OCI-LY1 (cell line): Measurements from ENCODE around the gene CBX8.

Experiments
- H2AFZ ChIP-seq: fragments of 200-600 bp; sonication (generic), shearing (Covaris generic); 2 replicates; pipeline ENCODE4 v1.6.0; 2014; ENCODE audit warnings: antibody characterized with exemption, mild to moderate bottlenecking, low read length
- H3F3A ChIP-seq: fragments of 200-600 bp; sonication (generic), shearing (Covaris generic); 2 replicates; pipeline ENCODE4 v1.6.0; 2014; ENCODE audit warnings: mild to moderate bottlenecking, antibody characterized with exemption, low read length, moderate library complexity; ENCODE audit not compliant: insufficient read depth
- H3K27ac ChIP-seq: fragments of 200-600 bp; sonication (generic); 2 replicates; pipeline ENCODE4 v1.5.1; 2014; ENCODE audit warnings: low read length, mixed run types, mild to moderate bottlenecking, low read depth; ENCODE audit not compliant: poor library complexity, severe bottlenecking
- H3K27me3 ChIP-seq: fragments of 200-600 bp; sonication (generic); 2 replicates; pipeline ENCODE4 v1.6.0; 2014; ENCODE audit warnings: antibody characterized with exemption, mild to moderate bottlenecking, low read length, moderate library complexity; ENCODE audit not compliant: insufficient read depth
- H3K36me3 ChIP-seq: fragments of 200-600 bp; sonication (generic); 2 replicates; pipeline ENCODE4 v1.6.1; 2014; ENCODE audit warnings: mild to moderate bottlenecking, antibody characterized with exemption, low read length, moderate library complexity, mixed read lengths; ENCODE audit not compliant: insufficient read depth
- H3K4me1 ChIP-seq: fragments of 200-600 bp; sonication (generic); 2 replicates; pipeline ENCODE4 v1.5.1; 2014; ENCODE audit warnings: mild to moderate bottlenecking, low read length, moderate library complexity; ENCODE audit not compliant: insufficient read depth, severe bottlenecking
- H3K4me2 ChIP-seq: fragments of 200-600 bp; sonication (generic), shearing (Covaris generic); 2 replicates; pipeline ENCODE4 v1.6.1; 2014; ENCODE audit warnings: low read length
- H3K4me3 ChIP-seq: fragments of 200-600 bp; sonication (generic); 2 replicates; pipeline ENCODE4 v1.5.1; 2014; ENCODE audit warnings: low read length, low read depth, mild to moderate bottlenecking, mixed read lengths; ENCODE audit not compliant: poor library complexity, severe bottlenecking
- H3K79me2 ChIP-seq: fragments of 200-600 bp; shearing (Covaris generic); 2 replicates; pipeline ENCODE4 v1.6.1; 2016; ENCODE audit warnings: mixed run types, low read length, mixed read lengths; ENCODE audit not compliant: insufficient read depth
- H3K9ac ChIP-seq: fragments of 200-600 bp; sonication (generic), shearing (Covaris generic); 2 replicates; pipeline ENCODE4 v1.6.1; 2014; ENCODE audit warnings: mild to moderate bottlenecking, low read length, mixed read lengths
- H3K9me2 ChIP-seq: fragments of 200-600 bp; sonication (generic), shearing (Covaris generic); 2 replicates; pipeline ENCODE4 v1.6.1; 2014; ENCODE audit warnings: low read depth, mild to moderate bottlenecking, low read length, mixed read lengths
- H3K9me3 ChIP-seq: fragments of 200-600 bp; shearing (Covaris generic); 2 replicates; pipeline ENCODE4 v1.6.1; 2014; ENCODE audit warnings: low read length, mixed read lengths
- H4K20me1 ChIP-seq: fragments of 200-600 bp; sonication (generic), shearing (Covaris generic); 2 replicates; pipeline ENCODE4 v1.6.0; 2016; ENCODE audit warnings: mild to moderate bottlenecking, low read length; ENCODE audit not compliant: insufficient read depth
- EZH2 ChIP-seq: fragments of 200-600 bp; sonication (generic), shearing (Covaris generic); IDR thresholded peaks from 2 replicates; pipeline ENCODE4 v1.8.0; 2017; ENCODE audit warnings: borderline replicate concordance, mixed run types, mild to moderate bottlenecking, antibody characterized with exemption, low read length, moderate library complexity, mixed read lengths
- TF ChIP-seq, protein P1 (sequence below): fragments of 200-600 bp; sonication (generic), shearing (Covaris generic); IDR thresholded peaks from 2 replicates; pipeline ENCODE4 v1.5.1; 2017; ENCODE audit warnings: mild to moderate bottlenecking, antibody characterized with exemption, low read length, moderate library complexity, mixed read lengths

CBX8 gene

DNA sequence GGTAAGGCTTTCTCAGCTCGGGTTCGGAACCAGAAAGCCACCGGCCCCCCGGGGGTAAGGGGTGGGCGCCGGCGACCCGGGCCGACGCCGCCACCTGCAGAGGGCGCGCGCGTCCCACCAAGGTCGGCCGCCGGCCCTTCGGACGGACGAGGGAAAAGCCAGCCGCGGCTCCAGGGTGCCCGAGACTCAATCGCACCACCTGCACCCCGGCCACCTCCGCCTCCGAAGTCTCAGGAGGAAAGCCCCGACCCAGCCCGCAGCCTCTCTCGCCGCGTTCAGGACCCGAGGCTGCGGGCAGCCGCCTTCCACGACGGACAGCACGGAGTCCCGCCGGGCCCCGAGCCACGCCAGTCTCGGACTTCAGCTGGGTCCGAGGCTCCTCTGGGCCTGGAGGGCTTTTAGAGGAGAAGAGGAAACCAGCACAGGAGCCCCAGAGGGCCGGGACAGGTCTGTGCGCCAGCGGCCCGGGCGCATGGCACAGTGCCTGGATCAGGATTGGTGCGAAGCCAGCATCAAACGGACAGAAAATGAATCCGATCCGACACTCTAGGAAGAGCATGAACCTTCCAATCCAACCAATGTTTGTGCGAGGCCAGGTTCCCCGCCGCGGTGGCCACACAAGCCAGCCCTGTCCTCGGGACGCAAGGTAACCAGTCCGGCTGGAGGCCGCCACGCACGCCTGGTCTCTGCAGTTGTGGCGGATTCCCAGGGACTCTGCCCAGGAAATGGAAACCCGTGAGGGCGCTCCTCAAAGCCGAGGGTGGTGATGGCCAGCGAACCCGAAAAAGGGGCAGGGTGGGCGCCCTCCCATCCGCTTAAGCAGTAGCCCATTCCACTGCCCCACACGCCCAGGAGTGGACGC, 6.7 kb downstream of the CBX8 start:
- TF ChIP-seq EZH2 = no peak
- TF ChIP-seq, protein P1, sequence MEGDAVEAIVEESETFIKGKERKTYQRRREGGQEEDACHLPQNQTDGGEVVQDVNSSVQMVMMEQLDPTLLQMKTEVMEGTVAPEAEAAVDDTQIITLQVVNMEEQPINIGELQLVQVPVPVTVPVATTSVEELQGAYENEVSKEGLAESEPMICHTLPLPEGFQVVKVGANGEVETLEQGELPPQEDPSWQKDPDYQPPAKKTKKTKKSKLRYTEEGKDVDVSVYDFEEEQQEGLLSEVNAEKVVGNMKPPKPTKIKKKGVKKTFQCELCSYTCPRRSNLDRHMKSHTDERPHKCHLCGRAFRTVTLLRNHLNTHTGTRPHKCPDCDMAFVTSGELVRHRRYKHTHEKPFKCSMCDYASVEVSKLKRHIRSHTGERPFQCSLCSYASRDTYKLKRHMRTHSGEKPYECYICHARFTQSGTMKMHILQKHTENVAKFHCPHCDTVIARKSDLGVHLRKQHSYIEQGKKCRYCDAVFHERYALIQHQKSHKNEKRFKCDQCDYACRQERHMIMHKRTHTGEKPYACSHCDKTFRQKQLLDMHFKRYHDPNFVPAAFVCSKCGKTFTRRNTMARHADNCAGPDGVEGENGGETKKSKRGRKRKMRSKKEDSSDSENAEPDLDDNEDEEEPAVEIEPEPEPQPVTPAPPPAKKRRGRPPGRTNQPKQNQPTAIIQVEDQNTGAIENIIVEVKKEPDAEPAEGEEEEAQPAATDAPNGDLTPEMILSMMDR = peak; percentile 83
- no peaks in the 10 kb centered on the region for H3K79me2 ChIP-seq
- no peaks in the 10 kb centered on the region for H3K9me3 ChIP-seq
- no peak overlapping the region for H3K4me2 ChIP-seq
- no peak overlapping the region for H3K9ac ChIP-seq
- H3K9me2 ChIP-seq = no peaks in the 10 kb centered on the region
- H3F3A ChIP-seq = no peaks in the 10 kb centered on the region
- no peak overlapping the region for H3K27ac ChIP-seq
- H2AFZ ChIP-seq = no peak overlapping the region
- no peaks in the 10 kb centered on the region for H4K20me1 ChIP-seq
- H3K27me3 ChIP-seq = no peaks in the 10 kb centered on the region
- H3K4me1 ChIP-seq = peaks cover 4% of the 10 kb centered on the region
- H3K4me3 ChIP-seq = no peak overlapping the region
- H3K36me3 ChIP-seq = peaks cover 16% of the 10 kb centered on the region

DNA sequence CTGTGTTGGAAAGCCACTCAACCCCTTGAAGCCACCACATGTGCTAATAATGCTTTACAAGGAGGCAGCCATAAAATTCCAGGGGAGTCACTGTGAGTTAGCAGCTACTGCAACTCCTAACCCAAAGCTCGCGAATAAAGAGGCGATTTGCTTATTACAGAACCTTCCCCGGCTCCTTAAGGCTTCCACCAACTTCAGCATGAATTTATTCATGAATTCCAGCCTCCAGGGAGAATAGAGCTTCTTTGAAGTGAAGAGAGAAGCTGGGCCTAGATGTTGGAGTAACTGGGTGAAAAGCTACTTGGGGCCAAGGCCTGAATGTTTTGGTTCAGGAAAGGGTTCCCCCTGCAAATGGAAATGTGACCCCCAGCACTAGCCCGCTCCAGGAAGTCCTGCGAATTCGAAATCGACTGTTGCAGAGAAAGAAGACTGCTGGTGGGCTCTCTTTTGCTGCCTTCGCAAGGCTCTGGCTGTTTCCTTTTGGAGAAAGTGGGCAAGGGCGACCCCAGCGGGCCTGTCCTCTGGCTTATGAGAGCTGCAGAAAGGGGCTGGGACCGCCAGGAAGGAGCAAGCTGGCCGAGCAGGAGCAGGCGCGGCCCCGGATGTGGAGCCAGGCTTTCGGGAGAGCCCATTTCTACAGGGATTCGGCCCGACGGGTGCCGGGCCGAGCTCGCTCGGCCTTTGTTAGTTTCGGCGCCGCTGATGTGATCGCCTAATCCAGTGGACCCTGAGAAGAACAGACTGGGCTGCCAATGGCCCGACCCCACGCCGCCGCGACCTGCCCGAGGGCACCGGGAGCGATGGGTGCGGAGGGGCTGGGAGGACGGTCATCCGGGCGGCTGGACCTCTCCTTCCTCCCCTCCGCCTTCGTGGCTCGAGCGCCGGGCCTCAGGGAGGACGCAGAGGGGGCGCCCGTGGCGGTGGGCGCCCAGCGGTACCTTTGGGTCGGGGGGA, 7.6 kb downstream of the CBX8 start:
- Histone ChIP-seq H3K79me2 (no peaks in the 10 kb centered on the region), H3K27me3 (no peaks in the 10 kb centered on the region), H3K9me3 (no peaks in the 10 kb centered on the region), H3K4me2 (no peak overlapping the region), H3K4me1 (no peaks in the 10 kb centered on the region), H3K9ac (no peak overlapping the region), H3K4me3 (no peak overlapping the region), H3K9me2 (no peaks in the 10 kb centered on the region), H3F3A (no peaks in the 10 kb centered on the region), H3K27ac (no peak overlapping the region), H4K20me1 (no peaks in the 10 kb centered on the region), H2AFZ (no peak overlapping the region), H3K36me3 (peaks cover 16% of the 10 kb centered on the region)
- TF ChIP-seq EZH2 = no peak
- TF ChIP-seq, protein P1 = no peak

DNA sequence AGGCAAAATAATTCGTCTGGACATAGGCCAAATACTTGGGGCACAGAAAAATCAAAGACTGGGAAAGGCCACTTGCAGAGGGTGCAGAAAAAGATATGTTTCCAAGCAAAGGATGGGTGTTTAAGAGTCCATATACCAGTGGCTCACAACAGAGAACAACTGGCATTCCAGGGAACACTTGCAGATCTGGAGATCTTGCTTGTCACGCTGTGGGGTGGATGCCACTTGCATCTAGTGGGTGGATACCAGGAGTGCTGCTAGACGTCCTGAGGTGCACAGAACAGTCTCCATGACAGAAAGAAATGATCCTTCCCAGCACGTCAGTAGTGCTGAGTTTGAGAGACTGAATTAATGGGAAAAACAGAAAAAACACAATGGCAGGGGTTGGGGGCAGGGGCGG, 8.4 kb downstream of the CBX8 start:
- H4K20me1 ChIP-seq = no peaks in the 10 kb centered on the region
- no peaks in the 10 kb centered on the region for H3K4me1 ChIP-seq
- no peaks in the 10 kb centered on the region for H3K9me3 ChIP-seq
- H3K27me3 ChIP-seq = no peaks in the 10 kb centered on the region
- peaks cover 20% of the 10 kb centered on the region for H3K36me3 ChIP-seq
- H3K27ac ChIP-seq = no peak overlapping the region
- no peaks in the 10 kb centered on the region for H3K9me2 ChIP-seq
- no peak overlapping the region for H3K4me3 ChIP-seq
- no peaks in the 10 kb centered on the region for H3F3A ChIP-seq
- no peak overlapping the region for H2AFZ ChIP-seq
- no peak overlapping the region for H3K9ac ChIP-seq
- H3K79me2 ChIP-seq = no peaks in the 10 kb centered on the region
- no peak overlapping the region for H3K4me2 ChIP-seq
- no peak for TF ChIP-seq EZH2
- TF ChIP-seq, protein P1 = no peak
